ENCODE measurements around the gene RAB42.

DNA sequence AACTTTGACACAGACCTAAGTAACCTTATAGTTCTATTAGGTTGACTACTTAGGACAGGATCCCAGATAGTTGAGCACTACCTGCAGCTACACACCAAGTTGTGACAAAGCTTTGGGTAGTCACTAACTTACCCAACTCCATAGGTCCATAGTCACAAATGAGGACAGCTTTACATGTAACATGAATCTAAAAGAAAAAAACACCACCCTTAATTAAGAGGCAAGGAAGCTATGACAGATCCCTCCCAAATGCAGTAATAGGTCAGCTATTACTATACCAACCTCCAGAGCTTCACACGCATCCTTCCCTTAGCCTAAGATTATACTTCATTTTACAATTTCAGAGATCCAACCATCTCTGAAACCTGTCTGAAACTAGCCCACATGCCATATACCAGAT lies 12.7 kb upstream of the RAB42 start:
- TF ChIP-seq, protein P1, sequence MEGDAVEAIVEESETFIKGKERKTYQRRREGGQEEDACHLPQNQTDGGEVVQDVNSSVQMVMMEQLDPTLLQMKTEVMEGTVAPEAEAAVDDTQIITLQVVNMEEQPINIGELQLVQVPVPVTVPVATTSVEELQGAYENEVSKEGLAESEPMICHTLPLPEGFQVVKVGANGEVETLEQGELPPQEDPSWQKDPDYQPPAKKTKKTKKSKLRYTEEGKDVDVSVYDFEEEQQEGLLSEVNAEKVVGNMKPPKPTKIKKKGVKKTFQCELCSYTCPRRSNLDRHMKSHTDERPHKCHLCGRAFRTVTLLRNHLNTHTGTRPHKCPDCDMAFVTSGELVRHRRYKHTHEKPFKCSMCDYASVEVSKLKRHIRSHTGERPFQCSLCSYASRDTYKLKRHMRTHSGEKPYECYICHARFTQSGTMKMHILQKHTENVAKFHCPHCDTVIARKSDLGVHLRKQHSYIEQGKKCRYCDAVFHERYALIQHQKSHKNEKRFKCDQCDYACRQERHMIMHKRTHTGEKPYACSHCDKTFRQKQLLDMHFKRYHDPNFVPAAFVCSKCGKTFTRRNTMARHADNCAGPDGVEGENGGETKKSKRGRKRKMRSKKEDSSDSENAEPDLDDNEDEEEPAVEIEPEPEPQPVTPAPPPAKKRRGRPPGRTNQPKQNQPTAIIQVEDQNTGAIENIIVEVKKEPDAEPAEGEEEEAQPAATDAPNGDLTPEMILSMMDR (IDR thresholded peaks at IDR 0.05), result no peak
- no peak for TF ChIP-seq POLR2A (IDR thresholded peaks at IDR 0.05)

Data from vagina (tissue), 2 donors.